Osteoblast (primary cell): ENCODE results near the gene PRICKLE2. TPM values are rescaled to one million over a fixed set of nuclear protein-coding genes. Genes with fewer than 3 reads are reported as not detected.
A peak's percentile ranks its signal among the peaks of the same experiment; 100 is the strongest.

Source experiments
- DNase-seq: peaks from one replicate; pipeline ENCODE4 v3.0.0; 2011; ENCODE audit warnings: low spot score, mixed read lengths; ENCODE audit not compliant: insufficient read length; ENCODE audit errors: missing footprints
- H2AFZ ChIP-seq: 2 replicates; pipeline ENCODE4 v1.6.0; 2011; ENCODE audit warnings: mild to moderate bottlenecking, low read length
- H3K27ac ChIP-seq: 2 replicates; pipeline ENCODE4 v1.5.1; 2011; ENCODE audit warnings: mild to moderate bottlenecking, low read depth, low read length, moderate library complexity
- H3K27me3 ChIP-seq: 2 replicates; pipeline ENCODE4 v1.6.0; 2012; ENCODE audit warnings: mild to moderate bottlenecking, control low read depth, inconsistent platforms, low read length, moderate library complexity; ENCODE audit not compliant: insufficient read depth
- H3K36me3 ChIP-seq: 2 replicates; pipeline ENCODE4 v1.5.1; 2011; ENCODE audit warnings: mild to moderate bottlenecking, low read length, control low read depth, moderate library complexity; ENCODE audit not compliant: insufficient read depth
- H3K4me1 ChIP-seq: 2 replicates; pipeline ENCODE4 v1.5.1; 2011; ENCODE audit warnings: mild to moderate bottlenecking, low read length, control low read depth, moderate library complexity; ENCODE audit not compliant: insufficient read depth
- H3K4me2 ChIP-seq: 2 replicates; pipeline ENCODE4 v1.6.0; 2011; ENCODE audit warnings: mild to moderate bottlenecking, low read length; ENCODE audit not compliant: insufficient read depth
- H3K4me3 ChIP-seq: fragments of 200-600 bp; sonication (generic); 3 replicates; pipeline ENCODE4 v1.5.1; 2012; ENCODE audit warnings: mild to moderate bottlenecking, low read length, inconsistent platforms; ENCODE audit not compliant: insufficient read depth
- H3K79me2 ChIP-seq: 2 replicates; pipeline ENCODE4 v1.6.0; 2012; ENCODE audit warnings: mild to moderate bottlenecking, low read length, control low read depth, inconsistent platforms; ENCODE audit not compliant: insufficient read depth
- H3K9me3 ChIP-seq: 2 replicates; pipeline ENCODE4 v1.5.1; 2011; ENCODE audit warnings: low read depth, low read length, control low read depth
- H4K20me1 ChIP-seq: 2 replicates; pipeline ENCODE4 v1.6.0; 2012; ENCODE audit warnings: mild to moderate bottlenecking, low read length, control low read depth; ENCODE audit not compliant: insufficient read depth
- CTCF ChIP-seq: IDR thresholded peaks from 2 replicates; pipeline ENCODE4 v1.5.1; 2011; ENCODE audit warnings: mild to moderate bottlenecking, low read depth, low read length, moderate library complexity; ENCODE audit errors: extremely low read depth
- total RNA-seq: library from RNA; depleted of rRNA; stranded (reverse); fragments of >200 nt; gene quantifications from 2 replicates; pipeline ENCODE4 v1.2.3, GENCODE V29; 2012

The PRICKLE2 gene
- total RNA-seq, 1 donor = 18.8 TPM

GRCh38 chr3:64240959-64241358 is 15.7 kb upstream of the PRICKLE2 start:
- Histone ChIP-seq H4K20me1 (peaks cover 10% of the 10 kb centered on the region), H3K4me2 (no peak overlapping the region), H2AFZ (no peak overlapping the region), H3K9me3 (no peaks in the 10 kb centered on the region), H3K79me2 (peaks cover 9% of the 10 kb centered on the region), H3K27ac (no peak overlapping the region), H3K27me3 (no peaks in the 10 kb centered on the region), H3K36me3 (peaks cover 3% of the 10 kb centered on the region), H3K4me3 (no peak overlapping the region), H3K4me1 (peaks cover 17% of the 10 kb centered on the region)
- DNase-seq = no peak
- no peak for TF ChIP-seq CTCF

GRCh38 chr3:64240396-64240795 is 15.1 kb upstream of the PRICKLE2 start:
- no peak for DNase-seq
- no peak overlapping the region for H3K27ac ChIP-seq
- peaks cover 17% of the 10 kb centered on the region for H3K4me1 ChIP-seq

GRCh38 chr3:64239841-64240240 is 14.6 kb upstream of the PRICKLE2 start:
- no peak overlapping the region for H2AFZ ChIP-seq
- H3K79me2 ChIP-seq = peaks cover 9% of the 10 kb centered on the region
- peaks cover 3% of the 10 kb centered on the region for H3K36me3 ChIP-seq
- H3K9me3 ChIP-seq = no peaks in the 10 kb centered on the region
- H4K20me1 ChIP-seq = peaks cover 10% of the 10 kb centered on the region
- no peaks in the 10 kb centered on the region for H3K27me3 ChIP-seq
- no peak overlapping the region for H3K4me2 ChIP-seq
- TF ChIP-seq CTCF = no peak
- peak overlapping the region; percentile 52 for H3K27ac ChIP-seq
- no peak overlapping the region for H3K4me3 ChIP-seq
- H3K4me1 ChIP-seq = peaks cover 17% of the 10 kb centered on the region
- DNase-seq = no peak

More at GRCh38 chr3:64240396-64240795, 15.1 kb upstream of the PRICKLE2 start:
- no peak for TF ChIP-seq CTCF
- no peaks in the 10 kb centered on the region for H3K27me3 ChIP-seq
- H3K36me3 ChIP-seq = peaks cover 3% of the 10 kb centered on the region
- H3K9me3 ChIP-seq = no peaks in the 10 kb centered on the region
- no peak overlapping the region for H3K4me3 ChIP-seq
- no peak overlapping the region for H2AFZ ChIP-seq
- peaks cover 10% of the 10 kb centered on the region for H4K20me1 ChIP-seq
- H3K79me2 ChIP-seq = peaks cover 9% of the 10 kb centered on the region
- H3K4me2 ChIP-seq = no peak overlapping the region

GRCh38 chr3:64238971-64239667 is 13.9 kb upstream of the PRICKLE2 start:
- no peak for TF ChIP-seq CTCF
- Histone ChIP-seq H3K27ac (peak overlapping the region; percentile 52), H3K4me2 (peak overlapping the region; percentile 70), H3K27me3 (no peaks in the 10 kb centered on the region), H4K20me1 (peaks cover 5% of the 10 kb centered on the region), H3K4me1 (peaks cover 17% of the 10 kb centered on the region), H3K9me3 (no peaks in the 10 kb centered on the region), H3K79me2 (peaks cover 8% of the 10 kb centered on the region), H3K36me3 (peaks cover 3% of the 10 kb centered on the region), H2AFZ (peak overlapping the region; percentile 43), H3K4me3 (peak overlapping the region; percentile 27)
- peak; percentile 93 for DNase-seq
